Left lobe of liver (tissue), 2 donors: ENCODE results near the gene SLC22A7. TPM values are rescaled to one million over a fixed set of nuclear protein-coding genes. Genes with fewer than 3 reads are reported as not detected.
A peak's percentile ranks its signal among the peaks of the same experiment; 100 is the strongest.

Experiments used
- ATAC-seq: fragments of 200-7000 bp; cut with Tn5 transposase; one replicate; pipeline ENCODE4 v1.9.1; 2020; ENCODE audit warnings: mild to moderate bottlenecking, moderate library complexity
- DNase-seq: peaks from one replicate; pipeline ENCODE4 v3.0.0-alpha.2; 2020; ENCODE audit warnings: low spot score
- total RNA-seq: library from RNA; stranded (reverse); gene quantifications from one replicate; pipeline ENCODE4 v1.2.1, GENCODE V29; 2021
- donor health status: DM: no; HTN: no; CAD: no; lungs with moderate emphysema.
- donor health status: DM: no; HTN: yes; CAD: no.

The SLC22A7 gene
- total RNA-seq, 1 donor from 2014 or later: 269 TPM

- DNase-seq: no peak
These were observed 16.0 kb upstream of the SLC22A7 start for GRCh38 chr6:43282060-43282459.

GRCh38 chr6:43282636-43283513 lies 15.2 kb upstream of the SLC22A7 start:
- ATAC-seq (no peak), DNase-seq (no peak)

More at GRCh38 chr6:43282060-43282459, 16.0 kb upstream of the SLC22A7 start:
- no peak for ATAC-seq

GRCh38 chr6:43283514-43283901 lies 14.6 kb upstream of the SLC22A7 start:
- ATAC-seq (no peak), DNase-seq (no peak)

- no peak for DNase-seq
- ATAC-seq: no peak
These were observed 14.2 kb upstream of the SLC22A7 start for GRCh38 chr6:43283905-43284304.

GRCh38 chr6:43284991-43285781 lies 12.9 kb upstream of the SLC22A7 start:
- DNase-seq: no peak
- no peak for ATAC-seq

- no peak for ATAC-seq
- no peak for DNase-seq
These were observed 12.2 kb upstream of the SLC22A7 start for GRCh38 chr6:43285832-43286231.

GRCh38 chr6:43286456-43286979 lies 11.5 kb upstream of the SLC22A7 start:
- DNase-seq: no peak
- ATAC-seq: no peak

- peak; percentile 74 for ATAC-seq
- no peak for DNase-seq
These were observed 10.9 kb upstream of the SLC22A7 start for GRCh38 chr6:43286980-43287716.

GRCh38 chr6:43287717-43288679 lies 10.1 kb upstream of the SLC22A7 start:
- ATAC-seq (no peak), DNase-seq (no peak)

GRCh38 chr6:43290339-43290904 lies 7.6 kb upstream of the SLC22A7 start:
- DNase-seq (no peak), ATAC-seq (no peak)

- DNase-seq: peak; percentile 69
These were observed 7.1 kb upstream of the SLC22A7 start for GRCh38 chr6:43290905-43291355.

GRCh38 chr6:43291708-43292107 lies 6.4 kb upstream of the SLC22A7 start:
- no peak for DNase-seq
- ATAC-seq: no peak

More at GRCh38 chr6:43290905-43291355, 7.1 kb upstream of the SLC22A7 start:
- ATAC-seq: peak; percentile 77

GRCh38 chr6:43292341-43292740 lies 5.7 kb upstream of the SLC22A7 start:
- ATAC-seq (no peak), DNase-seq (no peak)

GRCh38 chr6:43292763-43293318 lies 5.2 kb upstream of the SLC22A7 start:
- no peak for DNase-seq
- ATAC-seq: no peak

GRCh38 chr6:43293698-43294097 lies 4.4 kb upstream of the SLC22A7 start:
- DNase-seq: no peak
- no peak for ATAC-seq

- ATAC-seq: no peak
- DNase-seq: no peak
These were observed 3.5 kb upstream of the SLC22A7 start for GRCh38 chr6:43294536-43294935.

GRCh38 chr6:43295456-43295855 lies 2.6 kb upstream of the SLC22A7 start:
- ATAC-seq: no peak
- peak; percentile 14 for DNase-seq

- no peak for ATAC-seq
- no peak for DNase-seq
These were observed 1.1 kb upstream of the SLC22A7 start for GRCh38 chr6:43296780-43297497.
